H9 (cell line): ENCODE data around the gene SLC17A3. TPM values are rescaled to one million over a fixed set of nuclear protein-coding genes. Genes with fewer than 3 reads are reported as not detected.

Experiments used
- DNase-seq: peaks from one replicate; pipeline ENCODE4 v3.0.0-alpha.2; 2017
- H2AFZ ChIP-seq: one replicate; pipeline ENCODE4 v1.6.1; 2013; ENCODE audit warnings: mild to moderate bottlenecking, low read length, control low read depth, moderate library complexity
- H2AK5ac ChIP-seq: 2 replicates; pipeline ENCODE4 v1.6.1; 2013; ENCODE audit warnings: low read length, control low read depth, mixed read lengths; ENCODE audit not compliant: insufficient read length
- H2BK120ac ChIP-seq: one replicate; pipeline ENCODE4 v1.6.1; 2013; ENCODE audit warnings: low read depth, mild to moderate bottlenecking, low read length, control low read depth, inconsistent platforms; ENCODE audit not compliant: poor library complexity, severe bottlenecking
- H2BK12ac ChIP-seq: 2 replicates; pipeline ENCODE4 v1.6.1; 2013; ENCODE audit warnings: low read length, control low read depth, mixed read lengths, low read depth; ENCODE audit not compliant: insufficient read length
- H2BK15ac ChIP-seq: 2 replicates; pipeline ENCODE4 v1.6.1; 2013; ENCODE audit warnings: low read depth, low read length, control low read depth
- H2BK20ac ChIP-seq: one replicate; pipeline ENCODE4 v1.6.1; 2013; ENCODE audit warnings: low read depth, mild to moderate bottlenecking, low read length, control low read depth, inconsistent platforms; ENCODE audit not compliant: poor library complexity, severe bottlenecking
- H2BK5ac ChIP-seq: 2 replicates; pipeline ENCODE4 v1.6.1; 2013; ENCODE audit warnings: low read length, control low read depth, mixed read lengths; ENCODE audit not compliant: insufficient read length
- H3K14ac ChIP-seq: 2 replicates; pipeline ENCODE4 v1.6.1; 2013; ENCODE audit warnings: low read length, control low read depth; ENCODE audit not compliant: insufficient read depth
- H3K18ac ChIP-seq: 2 replicates; pipeline ENCODE4 v1.6.1; 2013; ENCODE audit warnings: low read depth, mild to moderate bottlenecking, mixed read lengths, low read length, control low read depth; ENCODE audit not compliant: insufficient read length
- H3K23ac ChIP-seq: 2 replicates; pipeline ENCODE4 v1.6.1; 2013; ENCODE audit warnings: low read length, control low read depth, mixed read lengths, low read depth; ENCODE audit not compliant: insufficient read length
- H3K23me2 ChIP-seq: 2 replicates; pipeline ENCODE4 v1.6.1; 2013; ENCODE audit warnings: low read depth, mild to moderate bottlenecking, mixed read lengths, low read length, control low read depth; ENCODE audit not compliant: insufficient read length, poor library complexity, severe bottlenecking
- H3K27ac ChIP-seq: 2 replicates; pipeline ENCODE4 v1.5.1; 2013; ENCODE audit warnings: low read length, control low read depth, mixed read lengths, low read depth; ENCODE audit not compliant: insufficient read length
- H3K27me3 ChIP-seq: 2 replicates; pipeline ENCODE4 v1.6.1; 2013; ENCODE audit warnings: low read length, control low read depth, inconsistent platforms; ENCODE audit not compliant: insufficient read depth
- H3K4ac ChIP-seq: 2 replicates; pipeline ENCODE4 v1.6.1; 2013; ENCODE audit warnings: low read depth, mild to moderate bottlenecking, control low read depth, inconsistent platforms, low read length, moderate library complexity
- H3K4me1 ChIP-seq: 2 replicates; pipeline ENCODE4 v1.6.1; 2013; ENCODE audit warnings: low read length, control low read depth, inconsistent platforms; ENCODE audit not compliant: insufficient read depth
- H3K4me2 ChIP-seq: 2 replicates; pipeline ENCODE4 v1.6.1; 2013; ENCODE audit warnings: low read length, control low read depth, mixed read lengths; ENCODE audit not compliant: insufficient read length, insufficient read depth
- H3K56ac ChIP-seq: 2 replicates; pipeline ENCODE4 v1.6.1; 2013; ENCODE audit warnings: low read depth, mild to moderate bottlenecking, mixed read lengths, low read length, control low read depth; ENCODE audit not compliant: insufficient read length
- H3K79me1 ChIP-seq: 2 replicates; pipeline ENCODE4 v1.6.1; 2013; ENCODE audit warnings: low read depth, mild to moderate bottlenecking, moderate library complexity, low read length, control low read depth, inconsistent platforms; ENCODE audit not compliant: insufficient read depth, poor library complexity, severe bottlenecking
- H3K79me2 ChIP-seq: 2 replicates; pipeline ENCODE4 v1.6.1; 2013; ENCODE audit warnings: low read length, control low read depth, inconsistent platforms; ENCODE audit not compliant: insufficient read depth
- H3K9ac ChIP-seq: 2 replicates; pipeline ENCODE4 v1.6.1; 2013; ENCODE audit warnings: low read length, control low read depth, mixed read lengths; ENCODE audit not compliant: insufficient read length; ENCODE audit errors: extremely low read depth
- H3K9me3 ChIP-seq: one replicate; pipeline ENCODE4 v1.6.1; 2013; ENCODE audit warnings: low read depth, low read length, inconsistent platforms; ENCODE audit not compliant: control insufficient read depth
- H3T11ph ChIP-seq: one replicate; pipeline ENCODE4 v1.6.1; 2013; ENCODE audit warnings: mild to moderate bottlenecking, low read length, control low read depth, inconsistent platforms
- H4K20me1 ChIP-seq: one replicate; pipeline ENCODE4 v1.6.1; 2013; ENCODE audit not compliant: control insufficient read depth, insufficient read length, insufficient read depth
- H4K5ac ChIP-seq: 2 replicates; pipeline ENCODE4 v1.6.1; 2013; ENCODE audit warnings: low read depth, mild to moderate bottlenecking, mixed read lengths, low read length, control low read depth; ENCODE audit not compliant: insufficient read length
- H4K8ac ChIP-seq: replicated peaks from 2 replicates; pipeline ENCODE4 v1.6.1; 2013; ENCODE audit warnings: low read length, control low read depth, mixed read lengths, low read depth; ENCODE audit not compliant: insufficient read length
- H4K91ac ChIP-seq: 2 replicates; pipeline ENCODE4 v1.6.1; 2013; ENCODE audit warnings: low read depth, mild to moderate bottlenecking, moderate library complexity, mixed read lengths, low read length, control low read depth; ENCODE audit not compliant: insufficient read length
- H3K27ac Mint-ChIP-seq, 3 experiments: 2 replicates in 2 of 3; 3 replicates in 1 of 3; pipeline ENCODE4 v1.8.0; 2020 to 2021; ENCODE audit warnings: mixed read lengths in 3 of 3, mild to moderate bottlenecking in 1 of 3, moderate library complexity in 1 of 3
- H3K27me3 Mint-ChIP-seq: 2 replicates; pipeline ENCODE4 v1.8.0; 2021; ENCODE audit warnings: low read depth, mild to moderate bottlenecking, moderate library complexity, mixed read lengths
- H3K36me3 Mint-ChIP-seq, 3 experiments: 2 replicates in 2 of 3; 3 replicates in 1 of 3; pipeline ENCODE4 v1.8.0; 2020 to 2021; ENCODE audit warnings: low read depth in 3 of 3, mixed read lengths in 3 of 3; ENCODE audit not compliant: insufficient read depth in 1 of 3
- H3K4me1 Mint-ChIP-seq, 2 experiments: 2 replicates each; pipeline ENCODE4 v1.8.0; 2020; ENCODE audit warnings: mixed read lengths in 2 of 2
- H3K4me3 Mint-ChIP-seq, 2 experiments: 2 replicates in 1 of 2; 3 replicates in 1 of 2; pipeline ENCODE4 v1.8.0; 2020 to 2021; ENCODE audit warnings: mild to moderate bottlenecking in 2 of 2, mixed read lengths in 2 of 2, moderate library complexity in 1 of 2
- H3K9me3 Mint-ChIP-seq, 2 experiments: 2 replicates in 1 of 2; 3 replicates in 1 of 2; pipeline ENCODE4 v1.8.0; 2020; ENCODE audit warnings: mild to moderate bottlenecking in 2 of 2, mixed read lengths in 2 of 2, moderate library complexity in 1 of 2
- CTCF ChIP-seq: fragments of 200-600 bp; sonication (generic); conservative IDR thresholded peaks from 3 replicates; pipeline ENCODE4 v1.8.0; 2021; ENCODE audit warnings: antibody characterized with exemption, mild to moderate bottlenecking
- WGBS: extraction: QIAGEN DNeasy Blood & Tissue Kit; methylation state at CpG from one replicate; pipeline ENCODE4 v1.1.7; 2013; ENCODE audit warnings: missing lambda C conversion rate, low lambda C conversion rate, mixed read lengths; ENCODE audit not compliant: insufficient read length; ENCODE audit errors: extremely low coverage; 5-methylcytosine and 5-hydroxymethylcytosine counted together
- total RNA-seq: library from RNA; stranded (reverse); gene quantifications from 2 replicates; pipeline ENCODE4 v1.2.1, GENCODE V29; 2021

Gene SLC17A3
- total RNA-seq, 1 experiment from 2014 or later, result not detected

- no peak for DNase-seq
- no peaks in the 10 kb centered on the region for H3K79me1 ChIP-seq
- H3T11ph ChIP-seq, result no peak overlapping the region
- Mint-ChIP-seq H3K4me3 (no peak overlapping the region), H3K9me3 (no peaks in the 10 kb centered on the region), H3K27ac (no peak overlapping the region), H3K36me3 (no peaks in the 10 kb centered on the region), H3K4me1 (no peaks in the 10 kb centered on the region), H3K27me3 (peaks cover 9% of the 10 kb centered on the region)
- no peaks in the 10 kb centered on the region for H3K79me2 ChIP-seq
- no peaks in the 10 kb centered on the region for H3K27me3 ChIP-seq
- H2AFZ ChIP-seq, result no peak overlapping the region
- TF ChIP-seq CTCF, result no peak
- H3K56ac ChIP-seq, result no peak overlapping the region
- H3K4me2 ChIP-seq, result no peak overlapping the region
- no peak overlapping the region for H3K23ac ChIP-seq
- H3K9me3 ChIP-seq, result no peaks in the 10 kb centered on the region
- H3K14ac ChIP-seq, result no peak overlapping the region
- H3K27ac ChIP-seq, result no peak overlapping the region
- no peak overlapping the region for H2BK5ac ChIP-seq
- WGBS, result no CpG with 5 or more reads among the region's 4 CpGs
- H3K9ac ChIP-seq, result no peak overlapping the region
- no peak overlapping the region for H2BK12ac ChIP-seq
- H3K4ac ChIP-seq, result no peak overlapping the region
- H3K4me1 ChIP-seq, result no peaks in the 10 kb centered on the region
- H4K20me1 ChIP-seq, result no peaks in the 10 kb centered on the region
- no peak overlapping the region for H4K8ac ChIP-seq
- no peak overlapping the region for H2BK20ac ChIP-seq
- no peak overlapping the region for H2BK15ac ChIP-seq
- H4K91ac ChIP-seq, result no peak overlapping the region
- no peaks in the 10 kb centered on the region for H3K23me2 ChIP-seq
- no peak overlapping the region for H2BK120ac ChIP-seq
- H4K5ac ChIP-seq, result no peak overlapping the region
- H3K18ac ChIP-seq, result no peak overlapping the region
- no peak overlapping the region for H2AK5ac ChIP-seq
Observed at GRCh38 chr6:25880601-25881000, 6.6 kb upstream of the SLC17A3 start.
